Measurements from ENCODE around the gene TMX3.

Gene TMX3

DNA sequence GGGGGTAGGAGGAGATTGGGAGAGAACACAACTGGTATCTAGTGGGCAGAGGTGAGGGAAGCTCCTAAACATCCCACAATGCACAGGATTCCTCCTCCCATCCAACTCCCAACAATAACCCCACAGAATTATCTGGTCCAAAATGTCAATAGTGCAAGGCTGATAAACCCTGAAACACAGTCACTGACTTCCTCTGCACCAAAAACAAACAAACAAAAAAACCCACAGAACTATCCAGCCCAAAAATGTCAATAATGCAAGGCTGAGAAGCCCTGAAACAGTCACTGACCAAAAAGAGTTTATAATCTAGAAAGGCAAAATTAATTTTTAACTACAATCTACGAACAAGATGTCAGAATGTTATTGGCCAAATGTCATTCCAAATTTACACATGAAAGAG lies 9.8 kb downstream of the TMX3 start:
- TF ChIP-seq, protein P1, sequence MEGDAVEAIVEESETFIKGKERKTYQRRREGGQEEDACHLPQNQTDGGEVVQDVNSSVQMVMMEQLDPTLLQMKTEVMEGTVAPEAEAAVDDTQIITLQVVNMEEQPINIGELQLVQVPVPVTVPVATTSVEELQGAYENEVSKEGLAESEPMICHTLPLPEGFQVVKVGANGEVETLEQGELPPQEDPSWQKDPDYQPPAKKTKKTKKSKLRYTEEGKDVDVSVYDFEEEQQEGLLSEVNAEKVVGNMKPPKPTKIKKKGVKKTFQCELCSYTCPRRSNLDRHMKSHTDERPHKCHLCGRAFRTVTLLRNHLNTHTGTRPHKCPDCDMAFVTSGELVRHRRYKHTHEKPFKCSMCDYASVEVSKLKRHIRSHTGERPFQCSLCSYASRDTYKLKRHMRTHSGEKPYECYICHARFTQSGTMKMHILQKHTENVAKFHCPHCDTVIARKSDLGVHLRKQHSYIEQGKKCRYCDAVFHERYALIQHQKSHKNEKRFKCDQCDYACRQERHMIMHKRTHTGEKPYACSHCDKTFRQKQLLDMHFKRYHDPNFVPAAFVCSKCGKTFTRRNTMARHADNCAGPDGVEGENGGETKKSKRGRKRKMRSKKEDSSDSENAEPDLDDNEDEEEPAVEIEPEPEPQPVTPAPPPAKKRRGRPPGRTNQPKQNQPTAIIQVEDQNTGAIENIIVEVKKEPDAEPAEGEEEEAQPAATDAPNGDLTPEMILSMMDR (IDR thresholded peaks at IDR 0.05; ENCODE audit: poor library complexity, severe bottlenecking): no peak

DNA sequence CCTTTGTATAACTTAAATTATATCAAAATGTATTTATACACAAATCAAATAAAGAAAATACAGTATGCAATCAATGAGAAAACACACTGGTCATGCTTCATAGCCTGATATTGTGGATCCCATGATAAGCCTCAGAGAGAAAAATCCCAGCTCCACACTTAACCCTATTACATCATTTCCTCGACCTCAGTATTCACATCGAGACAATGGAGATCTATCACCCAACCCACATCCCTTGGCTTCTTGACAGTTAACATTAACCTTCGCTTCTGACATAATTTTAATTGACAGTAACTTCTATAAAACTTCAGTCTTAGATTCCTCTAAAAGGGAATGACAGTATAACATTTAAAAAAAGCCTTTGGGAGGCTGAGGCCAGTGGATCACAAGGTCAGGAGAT lies 11.6 kb downstream of the TMX3 start:
- H3K9me3 ChIP-seq (ENCODE audit: severe bottlenecking): no peaks in the 10 kb centered on the region
- no peaks in the 10 kb centered on the region for H3K27me3 ChIP-seq (ENCODE audit: insufficient read depth, poor library complexity, severe bottlenecking)
- H3K4me3 ChIP-seq (ENCODE audit: severe bottlenecking): no peak overlapping the region
- H3K27ac ChIP-seq (ENCODE audit: poor library complexity, severe bottlenecking): no peak overlapping the region
- H3K36me3 ChIP-seq (ENCODE audit: low read depth): peaks cover 85% of the 10 kb centered on the region
- TF ChIP-seq, protein P1 (IDR thresholded peaks at IDR 0.05; ENCODE audit: poor library complexity, severe bottlenecking): no peak
- ATAC-seq (ENCODE audit: low read depth) (no peak), DNase-seq (ENCODE audit: low spot score) (no peak)
- H3K4me1 ChIP-seq (ENCODE audit: insufficient read depth, poor library complexity, severe bottlenecking): peaks cover 16% of the 10 kb centered on the region

More for the DNA sequence above, 9.8 kb downstream of the TMX3 start:
- DNase-seq (ENCODE audit: low spot score) (no peak), ATAC-seq (ENCODE audit: low read depth) (no peak)
- Histone ChIP-seq H3K27me3 (ENCODE audit: insufficient read depth, poor library complexity, severe bottlenecking) (no peaks in the 10 kb centered on the region), H3K4me1 (ENCODE audit: insufficient read depth, poor library complexity, severe bottlenecking) (peaks cover 4% of the 10 kb centered on the region), H3K4me3 (ENCODE audit: severe bottlenecking) (no peak overlapping the region), H3K36me3 (ENCODE audit: low read depth) (peaks cover 92% of the 10 kb centered on the region), H3K27ac (ENCODE audit: poor library complexity, severe bottlenecking) (no peak overlapping the region), H3K9me3 (ENCODE audit: severe bottlenecking) (no peaks in the 10 kb centered on the region)

DNA sequence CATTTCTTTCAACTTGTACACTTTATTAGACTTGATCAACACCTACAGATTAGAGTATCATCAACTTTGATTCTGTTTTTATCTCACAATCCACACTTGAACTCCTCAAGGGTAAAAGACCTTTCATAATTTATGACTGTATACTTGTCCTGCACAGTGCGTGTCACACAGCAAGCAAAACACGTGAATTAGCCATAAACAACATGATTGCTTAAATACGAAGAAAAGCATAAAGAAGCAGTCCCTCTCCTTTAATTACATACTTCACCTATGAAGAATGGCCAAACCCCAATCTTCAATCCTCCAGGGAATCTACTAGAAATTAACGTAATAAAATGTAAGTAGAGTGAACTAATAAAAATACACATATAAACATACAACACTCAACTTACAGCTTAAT lies 13.6 kb downstream of the TMX3 start:
- H3K27ac ChIP-seq (ENCODE audit: poor library complexity, severe bottlenecking): no peak overlapping the region
- ATAC-seq (ENCODE audit: low read depth): no peak
- H3K36me3 ChIP-seq (ENCODE audit: low read depth): peaks cover 85% of the 10 kb centered on the region

DNA sequence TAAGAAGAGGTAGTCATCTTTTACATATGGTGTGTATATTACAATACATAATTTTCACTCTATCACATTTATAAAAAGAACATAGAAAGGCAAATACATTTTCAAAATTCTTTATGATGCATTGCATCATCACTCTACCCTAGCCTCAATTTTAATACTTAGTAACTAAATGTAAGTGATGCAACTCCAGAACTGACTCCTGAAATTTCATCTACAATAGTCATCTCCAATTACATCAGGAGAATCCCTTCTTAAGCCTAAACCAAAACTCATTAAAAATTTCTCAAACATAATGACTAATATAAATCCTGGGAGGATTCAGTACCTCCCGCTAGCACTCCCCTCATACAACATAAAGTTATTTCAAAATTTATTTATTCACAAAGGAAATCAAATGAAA lies 15.9 kb downstream of the TMX3 start:
- DNase-seq (ENCODE audit: low spot score) (no peak), ATAC-seq (ENCODE audit: low read depth) (peak; percentile 80)
- Histone ChIP-seq H3K27me3 (ENCODE audit: insufficient read depth, poor library complexity, severe bottlenecking) (no peaks in the 10 kb centered on the region), H3K4me3 (ENCODE audit: severe bottlenecking) (no peak overlapping the region), H3K9me3 (ENCODE audit: severe bottlenecking) (no peaks in the 10 kb centered on the region), H3K36me3 (ENCODE audit: low read depth) (peaks cover 83% of the 10 kb centered on the region), H3K27ac (ENCODE audit: poor library complexity, severe bottlenecking) (peak overlapping the region; percentile 23), H3K4me1 (ENCODE audit: insufficient read depth, poor library complexity, severe bottlenecking) (peaks cover 17% of the 10 kb centered on the region)
- TF ChIP-seq, protein P1 (IDR thresholded peaks at IDR 0.05; ENCODE audit: poor library complexity, severe bottlenecking): no peak

More for the DNA sequence above, 13.6 kb downstream of the TMX3 start:
- no peak for DNase-seq (ENCODE audit: low spot score)
- H3K4me3 ChIP-seq (ENCODE audit: severe bottlenecking): no peak overlapping the region
- TF ChIP-seq, protein P1 (IDR thresholded peaks at IDR 0.05; ENCODE audit: poor library complexity, severe bottlenecking): no peak
- no peaks in the 10 kb centered on the region for H3K9me3 ChIP-seq (ENCODE audit: severe bottlenecking)
- peaks cover 17% of the 10 kb centered on the region for H3K4me1 ChIP-seq (ENCODE audit: insufficient read depth, poor library complexity, severe bottlenecking)
- H3K27me3 ChIP-seq (ENCODE audit: insufficient read depth, poor library complexity, severe bottlenecking): no peaks in the 10 kb centered on the region

DNA sequence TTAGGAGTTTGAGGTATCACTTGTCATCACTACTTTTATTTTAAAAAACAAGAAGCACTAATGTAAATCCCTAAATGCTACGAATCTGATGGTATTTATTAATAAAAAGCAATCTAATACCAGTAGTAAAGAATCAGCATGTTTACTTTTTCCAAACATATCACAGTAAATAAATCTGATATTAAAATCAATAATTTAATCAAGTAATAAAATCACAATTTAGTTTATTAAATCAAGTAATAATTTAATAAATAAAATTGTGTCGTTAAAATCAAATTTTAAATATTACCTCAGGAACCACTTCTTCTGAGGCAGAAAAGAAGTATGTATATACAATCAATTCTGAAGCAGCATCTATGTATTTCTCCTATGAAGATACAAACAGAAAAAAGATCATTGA lies 18.0 kb downstream of the TMX3 start:
- H3K4me1 ChIP-seq (ENCODE audit: insufficient read depth, poor library complexity, severe bottlenecking): peaks cover 17% of the 10 kb centered on the region
- DNase-seq (ENCODE audit: low spot score): no peak
- TF ChIP-seq, protein P1 (IDR thresholded peaks at IDR 0.05; ENCODE audit: poor library complexity, severe bottlenecking): no peak
- no peak overlapping the region for H3K4me3 ChIP-seq (ENCODE audit: severe bottlenecking)
- H3K9me3 ChIP-seq (ENCODE audit: severe bottlenecking): no peaks in the 10 kb centered on the region
- H3K36me3 ChIP-seq (ENCODE audit: low read depth): peaks cover 72% of the 10 kb centered on the region
- ATAC-seq (ENCODE audit: low read depth): no peak
- H3K27me3 ChIP-seq (ENCODE audit: insufficient read depth, poor library complexity, severe bottlenecking): no peaks in the 10 kb centered on the region
- no peak overlapping the region for H3K27ac ChIP-seq (ENCODE audit: poor library complexity, severe bottlenecking)
